MM.1S (cell line): ENCODE data around the gene SSTR4.
A peak's percentile ranks its signal among the peaks of the same experiment; 100 is the strongest.

ENCODE experiments used
- DNase-seq: peaks from one replicate; pipeline ENCODE4 v3.0.0-alpha.2; 2015
- H2AFZ ChIP-seq: fragments of 300-600 bp; sonication (generic); 2 replicates; pipeline ENCODE4 v1.6.0; 2016; ENCODE audit warnings: antibody characterized with exemption, low read length
- H3F3A ChIP-seq: fragments of 300-600 bp; sonication (generic); 2 replicates; pipeline ENCODE4 v1.6.1; 2016; ENCODE audit warnings: mild to moderate bottlenecking, antibody characterized with exemption, low read length, moderate library complexity, mixed read lengths; ENCODE audit not compliant: insufficient read depth
- H3K27ac ChIP-seq: fragments of 300-600 bp; sonication (generic); 2 replicates; pipeline ENCODE4 v1.5.1; 2016; ENCODE audit warnings: mild to moderate bottlenecking, low read length
- H3K27me3 ChIP-seq: fragments of 300-600 bp; sonication (generic); replicated peaks from 2 replicates; pipeline ENCODE4 v1.6.0; 2016; ENCODE audit warnings: low read length; ENCODE audit not compliant: insufficient read depth
- H3K36me3 ChIP-seq: fragments of 300-600 bp; sonication (generic); replicated peaks from 2 replicates; pipeline ENCODE4 v1.6.1; 2016; ENCODE audit warnings: mild to moderate bottlenecking, low read length, mixed read lengths; ENCODE audit not compliant: insufficient read depth
- H3K4me1 ChIP-seq: fragments of 300-600 bp; sonication (generic); 2 replicates; pipeline ENCODE4 v1.6.1; 2016; ENCODE audit warnings: low read length, mixed read lengths
- H3K4me2 ChIP-seq: fragments of 300-600 bp; sonication (generic); 2 replicates; pipeline ENCODE4 v1.6.0; 2016; ENCODE audit warnings: low read depth, low read length
- H3K4me3 ChIP-seq: fragments of 300-600 bp; sonication (generic); 2 replicates; pipeline ENCODE4 v1.5.1; 2016; ENCODE audit warnings: low read length, mixed read lengths
- H3K79me2 ChIP-seq: fragments of 300-600 bp; sonication (generic); 2 replicates; pipeline ENCODE4 v1.6.1; 2016; ENCODE audit warnings: mixed run types, low read length, mixed read lengths
- H3K9ac ChIP-seq: fragments of 300-600 bp; sonication (generic); 2 replicates; pipeline ENCODE4 v1.6.1; 2016; ENCODE audit warnings: low read length, mixed read lengths
- H3K9me2 ChIP-seq: fragments of 300-600 bp; sonication (generic); replicated peaks from 2 replicates; pipeline ENCODE4 v1.6.1; 2016; ENCODE audit warnings: mild to moderate bottlenecking, low read length, mixed read lengths; ENCODE audit not compliant: insufficient read depth
- H3K9me3 ChIP-seq: fragments of 300-600 bp; sonication (generic); replicated peaks from 2 replicates; pipeline ENCODE4 v1.6.1; 2016; ENCODE audit warnings: mild to moderate bottlenecking, low read length, mixed read lengths; ENCODE audit not compliant: insufficient read depth
- H4K20me1 ChIP-seq: fragments of 300-600 bp; sonication (generic); 2 replicates; pipeline ENCODE4 v1.6.1; 2016; ENCODE audit warnings: mild to moderate bottlenecking, low read length, moderate library complexity, mixed read lengths; ENCODE audit not compliant: insufficient read depth
- EZH2 ChIP-seq: fragments of 300-600 bp; sonication (generic); optimal IDR thresholded peaks from 2 replicates; pipeline ENCODE3; 2017; ENCODE audit warnings: low read depth, mild to moderate bottlenecking, antibody characterized with exemption, low read length, mixed read lengths
- EZH2phosphoT487 ChIP-seq: fragments of 300-600 bp; sonication (generic); IDR thresholded peaks from 2 replicates; pipeline ENCODE4 v1.6.1; 2018; ENCODE audit warnings: antibody characterized with exemption, low read length
- TF ChIP-seq, protein P1 (sequence below): fragments of 300-600 bp; sonication (generic); IDR thresholded peaks from 2 replicates; pipeline ENCODE4 v1.5.1; 2016; ENCODE audit warnings: antibody characterized with exemption, low read length, mixed read lengths

Gene SSTR4

DNA sequence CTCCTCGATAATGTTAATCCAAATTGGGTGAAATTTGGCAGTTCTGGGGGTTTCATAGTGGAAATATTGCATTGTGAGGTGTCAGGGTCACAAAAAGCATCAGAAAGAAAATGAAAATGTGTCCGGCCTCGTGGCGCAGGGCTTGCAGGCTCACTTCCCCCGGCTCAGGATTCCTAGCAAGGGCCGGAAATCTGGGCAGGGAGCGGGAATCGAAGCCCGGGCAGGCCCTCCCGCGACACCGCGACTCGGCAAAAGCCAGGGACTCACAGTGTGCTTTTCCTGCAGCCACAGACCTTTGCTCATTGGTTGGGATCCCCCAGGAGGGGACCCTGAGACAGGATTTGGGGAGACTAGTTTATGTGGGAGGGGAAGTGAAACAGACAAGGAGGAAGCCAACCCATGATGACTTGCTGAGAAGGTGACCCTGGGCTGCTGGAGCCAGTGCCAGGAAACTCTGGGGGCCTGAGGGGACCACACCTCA is 51.9 kb downstream of the SSTR4 start:
- H3F3A ChIP-seq = no peaks in the 10 kb centered on the region
- no peaks in the 10 kb centered on the region for H3K4me1 ChIP-seq
- no peaks in the 10 kb centered on the region for H3K9me2 ChIP-seq
- H3K79me2 ChIP-seq = no peaks in the 10 kb centered on the region
- H2AFZ ChIP-seq = no peak overlapping the region
- no peaks in the 10 kb centered on the region for H3K9me3 ChIP-seq
- no peak overlapping the region for H3K27ac ChIP-seq
- H3K9ac ChIP-seq = no peak overlapping the region
- H3K36me3 ChIP-seq = no peaks in the 10 kb centered on the region
- H3K4me2 ChIP-seq = peak overlapping the region; percentile 9; the same call in 1 of the 2 replicates
- no peaks in the 10 kb centered on the region for H3K27me3 ChIP-seq
- H4K20me1 ChIP-seq = no peaks in the 10 kb centered on the region
- no peak overlapping the region for H3K4me3 ChIP-seq
- DNase-seq = no peak
- TF ChIP-seq, protein P1, sequence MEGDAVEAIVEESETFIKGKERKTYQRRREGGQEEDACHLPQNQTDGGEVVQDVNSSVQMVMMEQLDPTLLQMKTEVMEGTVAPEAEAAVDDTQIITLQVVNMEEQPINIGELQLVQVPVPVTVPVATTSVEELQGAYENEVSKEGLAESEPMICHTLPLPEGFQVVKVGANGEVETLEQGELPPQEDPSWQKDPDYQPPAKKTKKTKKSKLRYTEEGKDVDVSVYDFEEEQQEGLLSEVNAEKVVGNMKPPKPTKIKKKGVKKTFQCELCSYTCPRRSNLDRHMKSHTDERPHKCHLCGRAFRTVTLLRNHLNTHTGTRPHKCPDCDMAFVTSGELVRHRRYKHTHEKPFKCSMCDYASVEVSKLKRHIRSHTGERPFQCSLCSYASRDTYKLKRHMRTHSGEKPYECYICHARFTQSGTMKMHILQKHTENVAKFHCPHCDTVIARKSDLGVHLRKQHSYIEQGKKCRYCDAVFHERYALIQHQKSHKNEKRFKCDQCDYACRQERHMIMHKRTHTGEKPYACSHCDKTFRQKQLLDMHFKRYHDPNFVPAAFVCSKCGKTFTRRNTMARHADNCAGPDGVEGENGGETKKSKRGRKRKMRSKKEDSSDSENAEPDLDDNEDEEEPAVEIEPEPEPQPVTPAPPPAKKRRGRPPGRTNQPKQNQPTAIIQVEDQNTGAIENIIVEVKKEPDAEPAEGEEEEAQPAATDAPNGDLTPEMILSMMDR = no peak
- TF ChIP-seq EZH2phosphoT487 = no peak

DNA sequence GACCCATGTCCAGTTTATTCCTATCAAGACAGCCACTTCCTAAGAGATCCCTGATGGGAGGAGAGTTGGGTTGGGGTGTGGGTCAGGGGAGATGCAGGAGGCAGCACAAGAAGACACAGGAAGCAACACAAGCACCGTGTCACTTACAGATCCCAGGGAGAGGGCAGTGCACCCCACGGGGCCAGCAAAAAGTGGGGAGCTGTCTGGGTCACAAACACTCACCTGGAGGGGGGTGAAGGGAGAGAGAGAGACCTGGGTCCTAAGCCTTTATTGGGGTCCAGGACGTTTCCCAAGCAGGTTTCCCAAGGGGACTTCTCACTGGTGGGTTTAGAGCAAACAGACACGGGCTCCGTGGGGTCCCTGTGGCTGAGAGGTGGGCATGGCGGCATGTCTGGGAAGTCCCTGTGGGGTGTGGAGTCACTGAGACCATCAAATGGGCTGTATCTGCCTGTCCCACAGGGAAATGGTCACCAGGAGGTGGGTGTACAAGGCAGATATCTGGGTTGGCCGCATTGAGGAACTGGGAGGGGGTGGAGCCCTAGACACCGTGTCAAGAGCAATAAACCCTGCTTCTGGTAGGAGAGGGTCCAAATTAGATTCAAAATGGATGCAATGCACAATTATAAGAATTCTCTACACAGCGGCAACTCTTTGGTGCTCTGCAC is 52.6 kb downstream of the SSTR4 start:
- no peaks in the 10 kb centered on the region for H3K36me3 ChIP-seq
- no peaks in the 10 kb centered on the region for H4K20me1 ChIP-seq
- H3K4me2 ChIP-seq = no peak overlapping the region
- no peaks in the 10 kb centered on the region for H3F3A ChIP-seq
- TF ChIP-seq, protein P1 = no peak
- TF ChIP-seq EZH2phosphoT487 = no peak
- TF ChIP-seq EZH2 = no peak
- DNase-seq = no peak
- no peaks in the 10 kb centered on the region for H3K27me3 ChIP-seq
- no peaks in the 10 kb centered on the region for H3K9me3 ChIP-seq
- no peak overlapping the region for H3K27ac ChIP-seq
- H3K9me2 ChIP-seq = no peaks in the 10 kb centered on the region
- no peak overlapping the region for H3K4me3 ChIP-seq
- H3K4me1 ChIP-seq = no peaks in the 10 kb centered on the region
- no peak overlapping the region for H3K9ac ChIP-seq
- H2AFZ ChIP-seq = no peak overlapping the region
- no peaks in the 10 kb centered on the region for H3K79me2 ChIP-seq
